Left lung (tissue), 10 donors: Measurements from ENCODE around the gene PSTK. TPM values are rescaled to one million over a fixed set of nuclear protein-coding genes. Genes with fewer than 3 reads are reported as not detected.

Source experiments
- ATAC-seq: fragments of 200-7000 bp; cut with Tn5 transposase; one replicate; pipeline ENCODE4 v1.9.1; 2020; ENCODE audit warnings: moderate library complexity
- DNase-seq, 4 donors: peaks; one replicate each; pipeline ENCODE4 v3.0.0-alpha.2; 2013 to 2020
- H3K27ac ChIP-seq, 2 donors: fragments of 200-600 bp; sonication (generic) in 1 of 2; one replicate each; pipeline versions ENCODE4 v1.5.0 to v1.8.0; 2020 to 2021
- H3K27me3 ChIP-seq, 2 donors: fragments of 200-600 bp; sonication (generic) in 1 of 2; one replicate each; pipeline versions ENCODE4 v1.5.0 to v1.8.0; 2020 to 2021
- H3K36me3 ChIP-seq, 2 donors: fragments of 200-600 bp; sonication (generic) in 1 of 2; one replicate each; pipeline versions ENCODE4 v1.5.0 to v1.8.0; 2020 to 2021
- H3K4me1 ChIP-seq, 2 donors: fragments of 200-600 bp; one replicate each; pipeline ENCODE4 v1.8.0; 2021
- H3K4me3 ChIP-seq, 2 donors: fragments of 200-600 bp; sonication (generic) in 1 of 2; one replicate each; pipeline versions ENCODE4 v1.5.0 to v1.8.0; 2020 to 2021; ENCODE audit warnings: mild to moderate bottlenecking in 1 of 2
- H3K9me3 ChIP-seq, 2 donors: fragments of 200-600 bp; sonication (generic) in 1 of 2; one replicate each; pipeline versions ENCODE4 v1.5.0 to v1.8.0; 2020 to 2021
- CTCF ChIP-seq, 2 donors: fragments of 200-600 bp; sonication (generic) in 1 of 2; IDR thresholded peaks; one replicate each; pipeline versions ENCODE4 v1.5.0 to v1.8.0; 2021; ENCODE audit warnings: antibody characterized with exemption in 2 of 2
- intact Hi-C, 2 donors: fragments of 100-400 bp; cut with DNase I; formaldehyde crosslinking; loops; one replicate each; pipeline versions ENCODE4 v1.11.2 to v1.14.2; 2022
- polyA plus RNA-seq, 6 donors: library from polyadenylated mRNA; unstranded; fragments of 120-200 nt; gene quantifications; one replicate each; pipeline ENCODE4 v1.2.1, GENCODE V29; 2013; ENCODE audit not compliant: insufficient read length in 6 of 6
- total RNA-seq, 2 donors: library from RNA; stranded (reverse); fragmentation: NEBNext Ultra II Directional; extraction: Animal tissue kit (Norgen Biotek cat#: 25700); gene quantifications; one replicate each; pipeline ENCODE4 v1.2.1, GENCODE V29; 2021
- donor health status: DM: no; HTN: yes; CAD: no.
- donor health status: DM: no; HTN: no; CAD: no.

Gene PSTK
- total and polyA plus RNA-seq, 8 donors, result 3.8 to 9.9 (median 8.1) TPM

GRCh38 chr10:123017421-123018165 lies 37.4 kb downstream of the PSTK start:
- no peak for ATAC-seq
- no peaks in the 10 kb centered on the region for H3K4me1 ChIP-seq
- H3K4me3 ChIP-seq, result no peak overlapping the region
- H3K27ac ChIP-seq, result no peak overlapping the region
- peak in 1 of 4 donors; percentile 11 for DNase-seq
- no peaks in the 10 kb centered on the region for H3K27me3 ChIP-seq
- no peak for TF ChIP-seq CTCF (IDR thresholded peaks at IDR 0.05)
- no peaks in the 10 kb centered on the region for H3K36me3 ChIP-seq
- intact Hi-C loops, result no loop called here
- H3K9me3 ChIP-seq, result no peaks in the 10 kb centered on the region

GRCh38 chr10:123018531-123018930 lies 38.3 kb downstream of the PSTK start:
- TF ChIP-seq CTCF (IDR thresholded peaks at IDR 0.05), result no peak
- intact Hi-C loops, result no loop called here
- Histone ChIP-seq H3K4me1 (no peaks in the 10 kb centered on the region), H3K27ac (no peak overlapping the region), H3K36me3 (no peaks in the 10 kb centered on the region), H3K4me3 (no peak overlapping the region), H3K9me3 (no peaks in the 10 kb centered on the region), H3K27me3 (no peaks in the 10 kb centered on the region)
- DNase-seq (no peak), ATAC-seq (no peak)

GRCh38 chr10:123019264-123019663 lies 39.1 kb downstream of the PSTK start:
- Histone ChIP-seq H3K27me3 (no peaks in the 10 kb centered on the region), H3K9me3 (no peaks in the 10 kb centered on the region), H3K27ac (no peak overlapping the region), H3K36me3 (no peaks in the 10 kb centered on the region), H3K4me3 (no peak overlapping the region), H3K4me1 (no peaks in the 10 kb centered on the region)
- intact Hi-C loops, result no loop called here
- ATAC-seq, result no peak
- TF ChIP-seq CTCF (IDR thresholded peaks at IDR 0.05), result no peak
- no peak for DNase-seq

- no peak for TF ChIP-seq CTCF (IDR thresholded peaks at IDR 0.05)
- intact Hi-C loops, result no loop called here
These were observed 39.9 kb downstream of the PSTK start for GRCh38 chr10:123019941-123020703.

GRCh38 chr10:123021517-123021916 lies 41.3 kb downstream of the PSTK start:
- Histone ChIP-seq H3K4me3 (no peak overlapping the region), H3K4me1 (no peaks in the 10 kb centered on the region), H3K27me3 (no peaks in the 10 kb centered on the region), H3K9me3 (no peaks in the 10 kb centered on the region), H3K27ac (no peak overlapping the region), H3K36me3 (no peaks in the 10 kb centered on the region)
- intact Hi-C loops, result no loop called here
- peak; percentile 47 for ATAC-seq
- DNase-seq, result no peak
- no peak for TF ChIP-seq CTCF (IDR thresholded peaks at IDR 0.05)

More at GRCh38 chr10:123019941-123020703, 39.9 kb downstream of the PSTK start:
- Histone ChIP-seq H3K9me3 (no peaks in the 10 kb centered on the region), H3K27ac (no peak overlapping the region), H3K36me3 (no peaks in the 10 kb centered on the region), H3K4me3 (no peak overlapping the region), H3K4me1 (no peaks in the 10 kb centered on the region), H3K27me3 (no peaks in the 10 kb centered on the region)
- ATAC-seq (no peak), DNase-seq (no peak)
